LoVo (cell line): ENCODE data around the gene UGGT1.
"Not testable (repeated sequence)": the region's sequence is repeated elsewhere in the genome, so short reads cannot be mapped to it uniquely, and the experiment has no call there.

ENCODE experiments used
- DNase-seq: peaks from one replicate; pipeline ENCODE4 v3.0.0-alpha.2; 2016; ENCODE audit warnings: low spot score

Gene UGGT1

DNA sequence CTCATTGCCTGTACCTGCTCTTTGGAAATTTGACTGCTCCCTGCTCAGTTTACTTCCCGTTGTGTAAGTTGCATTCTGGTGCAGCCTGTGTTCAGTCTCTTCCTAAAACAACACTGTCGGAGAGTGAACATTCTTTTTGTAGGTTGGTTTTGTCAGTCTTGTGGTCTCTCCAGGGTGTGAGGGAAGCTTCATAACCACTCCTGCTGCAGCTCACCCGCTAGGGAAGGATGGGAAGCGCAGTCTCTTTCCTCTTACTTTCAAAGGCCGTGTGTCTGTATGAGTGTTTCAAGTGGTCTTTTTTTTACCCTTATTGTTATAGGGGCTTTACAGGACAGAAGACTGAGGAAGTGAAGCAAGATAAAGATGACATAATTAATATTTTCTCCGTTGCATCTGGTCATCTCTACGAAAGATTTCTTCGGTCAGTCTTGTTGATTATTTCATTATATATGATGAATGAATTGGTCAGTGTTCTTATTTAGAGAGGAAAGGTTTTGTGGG lies 87.2 kb downstream of the UGGT1 start:
- no peak for DNase-seq

DNA sequence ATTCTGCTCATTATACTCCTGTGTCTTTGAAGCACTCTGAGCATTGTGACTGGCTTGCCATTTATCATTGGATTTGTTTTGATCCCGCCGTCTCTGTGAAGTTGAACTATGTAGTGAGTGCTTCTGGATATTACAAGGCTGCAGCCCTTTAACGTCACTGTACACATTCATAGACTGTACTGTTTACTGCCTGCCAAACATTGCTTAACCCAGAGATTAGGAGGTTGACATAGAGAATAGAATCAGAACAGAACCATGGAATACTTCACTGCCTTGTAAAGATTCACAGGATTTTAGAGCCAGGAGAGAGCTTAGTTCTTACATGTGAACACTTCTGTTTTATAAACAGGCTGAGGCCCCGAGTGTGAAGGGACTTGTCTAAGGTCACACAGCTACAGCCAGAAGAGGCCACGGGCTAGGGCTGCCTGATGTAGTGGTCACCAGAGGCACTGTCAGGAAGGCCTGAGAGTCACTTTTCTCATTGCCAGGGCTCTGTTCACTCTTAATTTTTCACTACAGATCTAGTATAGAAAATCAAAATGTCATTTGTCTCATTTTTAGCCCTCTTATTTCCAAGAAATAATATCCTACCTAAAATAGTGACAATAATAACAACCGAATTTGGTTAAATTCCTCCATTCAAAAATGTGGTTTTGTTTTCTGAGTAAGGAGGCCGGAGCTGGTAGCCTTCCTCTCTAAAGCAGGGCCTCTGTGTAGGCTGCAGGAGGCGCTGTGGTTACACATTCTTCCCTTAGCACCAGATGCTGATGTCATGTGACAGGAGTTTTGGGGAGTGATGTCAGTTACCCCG lies 87.9 kb downstream of the UGGT1 start:
- no peak for DNase-seq

DNA sequence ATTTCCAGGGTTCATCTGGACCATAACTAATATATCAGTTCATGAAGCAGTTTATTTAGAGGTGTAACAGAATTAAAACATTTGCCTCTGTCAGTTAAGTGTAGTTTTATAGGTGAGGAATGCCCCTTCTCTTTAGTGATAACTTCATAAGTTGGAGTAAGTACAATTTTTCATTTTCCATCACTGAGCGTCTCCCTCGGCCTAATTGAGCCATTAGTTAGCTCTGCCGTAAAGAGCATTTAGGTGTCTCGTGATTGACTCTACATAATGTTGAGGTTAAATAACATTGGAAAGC lies 88.4 kb downstream of the UGGT1 start:
- no peak for DNase-seq

DNA sequence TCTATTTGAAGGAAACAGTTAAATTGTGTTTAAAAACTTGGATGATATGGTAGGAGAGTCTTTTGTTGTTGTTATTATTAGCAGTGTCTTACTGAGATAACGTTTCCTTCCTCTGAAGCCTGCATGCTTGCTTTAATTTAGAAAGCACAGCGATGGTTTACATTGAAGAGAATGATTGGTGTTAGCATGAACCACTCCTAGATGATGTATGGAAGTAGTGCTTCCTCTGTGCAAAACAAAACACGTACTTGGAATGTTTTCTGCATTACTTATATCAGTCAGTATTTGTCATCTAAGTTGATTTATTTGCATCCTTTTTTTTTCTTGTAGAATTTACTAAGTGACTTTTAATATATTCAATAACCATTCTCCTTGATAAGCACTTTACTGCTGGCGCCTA lies 89.0 kb downstream of the UGGT1 start:
- DNase-seq, result no peak

DNA sequence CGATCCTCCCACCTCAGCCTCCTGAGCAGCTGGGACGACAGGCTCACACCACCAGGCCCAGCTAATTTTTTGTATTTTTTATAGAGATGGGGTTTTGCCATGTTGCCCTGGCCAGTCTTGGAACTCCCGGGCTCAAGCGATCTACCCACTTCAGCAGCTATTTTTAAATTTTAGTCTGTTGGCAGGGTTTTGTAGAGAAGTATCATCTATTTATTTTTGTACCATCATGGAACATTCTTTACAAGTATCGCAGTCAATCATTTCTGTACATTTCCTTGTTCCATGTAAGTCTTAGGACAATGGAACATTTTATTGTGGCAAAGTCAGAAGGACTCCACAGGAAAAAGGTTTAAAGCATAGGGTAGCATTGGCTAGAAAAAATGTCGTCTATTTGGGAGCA lies 94.6 kb downstream of the UGGT1 start:
- DNase-seq, result no peak

DNA sequence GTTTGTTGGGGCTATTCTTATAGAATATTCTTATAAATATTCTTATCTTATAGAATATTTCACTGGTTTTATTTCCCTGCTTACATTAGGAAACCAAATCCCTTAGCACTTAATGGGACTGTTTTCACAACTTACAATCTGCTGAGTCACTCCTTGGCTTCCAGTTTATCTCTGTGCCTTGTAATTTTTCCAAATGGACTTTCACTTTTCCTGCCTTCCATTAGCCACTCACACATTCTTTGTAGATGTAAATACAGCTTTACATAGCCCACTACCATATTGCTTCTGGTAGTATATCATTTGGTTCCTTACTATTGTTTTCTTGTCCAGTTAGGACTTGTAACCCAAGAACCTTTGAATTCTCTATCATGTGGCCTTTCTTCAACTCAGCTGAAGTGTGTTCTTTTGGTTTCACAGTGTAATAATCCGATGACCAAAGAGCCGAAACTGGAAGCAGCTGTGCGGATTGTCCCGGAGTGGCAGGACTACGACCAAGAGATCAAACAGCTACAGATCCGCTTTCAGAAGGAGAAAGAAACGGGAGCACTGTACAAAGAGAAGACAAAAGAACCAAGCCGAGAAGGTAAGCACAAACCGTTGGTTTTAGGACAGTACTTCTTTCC lies 96.1 kb downstream of the UGGT1 start:
- peak; percentile 10 for DNase-seq

DNA sequence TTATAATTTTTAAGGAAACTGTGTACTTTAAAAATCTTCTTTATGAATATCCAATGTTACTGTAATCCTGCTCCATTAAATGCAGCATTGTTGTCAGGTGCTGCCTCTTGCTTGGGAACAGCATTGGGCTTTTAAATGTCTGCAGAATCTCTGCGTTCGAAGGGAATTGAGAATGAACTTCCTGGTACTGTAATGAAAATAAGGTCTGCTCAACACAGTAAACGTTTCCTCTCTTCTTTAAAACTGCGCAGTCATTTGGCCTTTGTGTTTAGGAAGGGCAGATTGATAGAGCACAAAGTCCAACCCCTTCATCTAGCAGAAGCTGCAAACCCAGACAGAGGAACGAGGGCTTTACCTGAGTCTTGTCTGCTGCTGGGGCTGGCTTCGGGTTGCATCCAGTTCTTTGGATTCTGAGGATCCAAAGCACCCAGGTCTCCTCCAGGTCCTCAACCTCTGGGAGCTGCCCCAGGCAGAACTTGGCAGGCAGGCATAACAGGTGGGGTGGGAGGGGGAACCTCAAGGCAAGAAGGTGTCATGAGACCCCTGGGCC lies 104.5 kb downstream of the UGGT1 start:
- DNase-seq, result peak; percentile 2

DNA sequence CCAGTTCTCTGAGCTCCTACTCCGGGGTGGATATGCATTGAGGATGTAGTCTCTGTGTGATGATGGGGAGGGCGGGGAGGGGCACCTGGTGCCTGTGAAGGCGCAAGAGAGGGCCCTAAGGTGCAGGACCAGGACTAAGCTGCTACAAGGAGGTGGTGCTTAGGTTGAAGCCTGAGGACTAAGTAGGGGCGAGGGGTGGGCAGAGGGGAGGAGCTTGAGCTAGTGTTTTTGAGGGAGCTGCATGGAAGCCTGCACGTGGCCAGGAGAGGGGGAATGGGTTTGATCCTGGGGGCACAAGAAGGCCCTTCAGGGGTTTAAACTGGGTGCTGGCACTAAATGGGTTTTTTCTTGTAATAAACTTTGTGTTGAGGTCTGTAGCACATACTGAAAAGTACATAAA lies 105.0 kb downstream of the UGGT1 start:
- no peak for DNase-seq

DNA sequence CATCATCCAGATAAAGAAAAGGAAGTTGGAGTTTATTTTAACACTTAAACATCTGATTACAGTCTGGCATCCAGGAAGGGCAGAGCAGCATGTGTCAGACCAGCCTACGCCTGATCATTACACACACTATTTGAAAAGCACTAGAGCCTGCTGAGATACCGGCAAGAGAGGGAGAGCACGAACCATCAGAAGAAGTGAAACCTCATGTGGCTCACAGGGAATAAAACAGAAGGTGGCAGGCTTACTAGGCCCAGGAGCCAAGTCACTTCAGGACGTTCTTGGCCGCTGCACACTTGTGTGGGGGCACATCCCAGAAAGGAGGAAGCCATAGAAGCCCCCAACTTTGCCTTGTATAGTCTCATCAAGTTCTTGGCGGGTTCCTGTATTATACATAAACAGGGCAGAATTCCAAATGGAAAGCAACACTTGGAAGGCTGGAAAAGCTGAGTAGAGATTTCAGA lies 105.5 kb downstream of the UGGT1 start:
- DNase-seq, result no peak

DNA sequence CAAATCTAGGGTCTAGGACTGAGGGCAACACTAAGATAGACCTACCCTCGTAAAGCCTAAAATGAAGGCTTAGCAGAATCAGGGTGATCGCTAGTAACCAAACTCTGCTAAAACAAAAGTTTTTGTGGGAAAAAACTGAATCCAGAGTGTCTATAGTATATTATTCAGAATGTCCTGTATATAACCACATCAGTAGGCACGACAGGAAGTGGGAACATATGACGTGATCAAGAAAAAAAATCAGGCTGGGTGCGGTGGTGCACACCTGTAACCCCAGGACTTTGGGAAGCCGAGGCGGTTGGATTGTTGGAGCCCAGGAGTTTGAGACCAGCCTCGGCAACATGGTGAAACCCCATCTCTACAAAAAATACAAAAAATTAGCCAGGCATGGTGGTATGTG lies 106.1 kb downstream of the UGGT1 start:
- DNase-seq, result no peak

DNA sequence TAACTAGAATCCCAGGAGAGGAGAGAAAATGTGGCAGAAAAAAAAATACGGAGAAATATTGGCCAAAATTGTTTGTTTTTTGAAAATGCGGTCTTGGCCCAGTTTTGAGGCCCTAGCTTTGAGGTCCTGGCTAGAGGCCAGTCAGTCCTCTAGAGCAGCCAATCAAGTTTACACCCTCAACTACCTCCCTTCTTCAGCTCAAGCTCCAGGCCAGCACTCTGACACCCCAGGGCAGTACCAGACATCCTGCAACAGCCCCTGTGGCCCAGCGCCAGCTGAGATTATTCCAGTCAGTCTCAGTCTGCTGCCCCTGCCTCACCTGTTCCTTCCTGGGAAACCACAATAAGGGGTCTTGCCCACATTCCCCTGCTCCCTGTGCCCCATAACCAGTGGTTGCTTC lies 107.7 kb downstream of the UGGT1 start:
- DNase-seq, result no peak

DNA sequence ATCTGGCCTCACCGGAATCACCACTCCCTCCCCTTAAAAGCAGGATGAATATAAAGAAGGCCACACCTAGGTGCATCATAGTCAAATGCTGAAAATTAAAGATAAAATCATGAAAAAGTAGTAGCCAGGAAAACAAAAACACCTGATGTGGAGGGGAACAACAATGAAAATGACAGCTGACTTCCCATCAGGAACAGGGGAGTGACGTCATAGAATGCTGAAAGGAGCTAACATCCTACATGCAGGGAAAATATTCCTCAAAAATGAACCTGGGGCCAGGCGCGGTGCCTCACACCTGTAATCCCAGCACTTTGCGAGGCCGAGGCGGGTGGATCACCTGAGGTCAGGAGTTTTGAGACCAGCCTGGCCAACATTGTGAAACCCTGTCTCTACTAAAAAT lies 108.1 kb downstream of the UGGT1 start:
- DNase-seq, result no peak

DNA sequence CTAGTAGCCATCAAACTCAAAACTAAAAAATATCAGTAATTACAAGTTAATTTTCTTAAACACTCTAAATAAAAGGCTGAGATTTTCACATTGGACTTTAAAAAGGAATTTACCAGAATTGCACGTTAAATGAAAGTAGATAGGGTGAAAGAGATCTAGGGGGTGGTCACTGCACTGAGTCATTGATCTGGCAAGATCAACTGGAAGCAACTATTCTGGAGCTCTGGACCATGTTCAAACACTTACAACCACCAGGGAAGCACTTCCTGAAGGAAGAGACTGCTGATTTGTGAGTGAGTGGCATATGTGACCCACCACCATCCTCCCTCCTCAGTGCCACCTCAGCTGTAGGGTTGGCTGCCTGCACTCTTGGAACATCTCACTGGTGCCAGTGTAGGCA lies 111.8 kb downstream of the UGGT1 start:
- DNase-seq, result no peak

DNA sequence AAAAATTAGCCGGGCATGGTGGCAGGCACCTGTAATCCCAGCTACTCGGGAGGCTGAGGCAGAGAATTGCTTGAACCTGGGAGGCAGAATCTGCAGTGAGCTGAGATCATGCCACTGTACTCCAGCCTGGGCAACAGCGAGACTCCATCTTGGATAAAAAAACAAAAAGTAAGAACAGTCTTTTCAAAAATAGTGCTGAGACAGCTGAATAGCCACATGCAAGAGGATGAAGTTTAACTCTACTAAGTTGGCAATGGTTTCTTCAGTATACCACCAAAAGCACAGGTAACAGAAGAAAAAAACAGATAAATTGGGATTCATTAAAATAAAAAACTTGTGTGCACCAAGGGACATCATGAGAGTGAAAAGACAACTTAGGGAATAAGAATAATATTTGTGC lies 115.2 kb downstream of the UGGT1 start:
- DNase-seq, result no peak

DNA sequence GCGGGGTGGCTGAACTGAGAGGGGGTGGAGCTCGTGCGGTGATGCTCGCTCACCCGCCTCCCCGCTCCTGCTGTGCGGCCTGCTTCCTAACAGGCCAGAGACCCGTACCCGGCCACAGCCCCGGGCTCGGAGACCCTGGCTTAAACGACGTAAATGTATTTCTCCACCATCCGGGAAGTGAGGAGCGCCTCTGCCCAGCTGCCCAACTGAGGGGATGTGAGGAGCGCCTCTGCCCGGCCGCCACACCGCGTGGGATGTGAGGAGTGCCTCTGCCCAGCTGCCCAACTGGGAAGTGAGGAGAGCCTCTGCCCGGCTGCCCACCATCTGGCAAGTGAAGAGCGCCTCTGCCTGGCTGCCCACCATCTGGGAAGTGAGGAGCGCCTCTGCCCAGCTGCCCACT lies 117.0 kb downstream of the UGGT1 start:
- no peak for DNase-seq

DNA sequence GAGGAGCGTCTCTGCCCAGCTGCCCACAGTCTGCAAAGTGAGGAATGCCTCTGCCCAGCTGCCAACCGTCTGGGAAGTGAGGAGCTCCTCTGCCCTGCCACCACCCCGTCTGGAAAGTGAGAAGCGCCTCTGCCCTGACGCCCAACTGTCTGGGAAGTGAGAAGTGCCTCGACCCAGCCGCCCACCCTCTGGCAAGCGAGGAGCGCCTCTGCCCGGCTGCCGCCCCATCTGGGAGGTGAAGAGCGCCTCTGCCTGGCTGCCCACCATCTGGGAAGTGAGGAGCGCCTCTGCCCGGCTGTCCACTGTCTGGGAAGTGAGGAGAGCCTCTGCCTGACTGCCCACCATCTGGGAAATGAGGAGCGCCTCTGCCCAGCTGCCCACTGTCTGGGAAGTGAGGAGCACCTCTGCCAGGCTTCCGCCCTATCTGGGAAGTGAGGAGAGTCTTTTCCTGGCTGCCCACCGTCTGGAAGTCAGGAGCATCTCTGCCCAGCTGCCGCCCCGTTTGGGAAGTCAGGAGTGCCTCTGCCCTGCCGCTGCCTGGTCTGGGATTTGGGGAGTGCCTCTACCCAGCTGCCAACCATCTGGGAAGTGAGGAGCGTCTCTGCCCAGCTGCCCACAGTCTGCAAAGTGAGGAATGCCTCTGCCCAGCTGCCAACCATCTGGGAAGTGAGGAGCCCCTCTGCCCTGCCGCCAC lies 117.8 kb downstream of the UGGT1 start:
- not testable (repeated sequence) for DNase-seq

DNA sequence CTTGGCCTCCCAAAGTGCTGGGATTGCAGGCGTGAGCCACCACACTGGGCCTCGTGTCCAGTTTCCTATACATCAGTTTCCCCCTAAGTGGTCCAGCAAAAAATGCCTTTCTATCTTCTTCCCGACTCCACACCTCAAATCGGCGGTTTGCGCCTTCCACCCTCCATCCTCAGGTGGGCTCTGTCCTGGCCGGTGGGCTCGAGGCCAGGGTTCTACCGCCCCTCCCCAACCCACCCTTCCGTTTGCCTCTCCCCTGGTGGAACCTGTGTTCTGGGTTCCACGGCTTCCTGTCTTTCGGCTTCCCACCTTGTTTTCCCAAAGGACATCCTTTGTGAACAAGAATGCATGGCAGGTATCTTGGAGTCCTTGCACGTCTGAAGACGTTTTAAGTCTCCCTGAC lies 123.3 kb downstream of the UGGT1 start:
- no peak for DNase-seq

DNA sequence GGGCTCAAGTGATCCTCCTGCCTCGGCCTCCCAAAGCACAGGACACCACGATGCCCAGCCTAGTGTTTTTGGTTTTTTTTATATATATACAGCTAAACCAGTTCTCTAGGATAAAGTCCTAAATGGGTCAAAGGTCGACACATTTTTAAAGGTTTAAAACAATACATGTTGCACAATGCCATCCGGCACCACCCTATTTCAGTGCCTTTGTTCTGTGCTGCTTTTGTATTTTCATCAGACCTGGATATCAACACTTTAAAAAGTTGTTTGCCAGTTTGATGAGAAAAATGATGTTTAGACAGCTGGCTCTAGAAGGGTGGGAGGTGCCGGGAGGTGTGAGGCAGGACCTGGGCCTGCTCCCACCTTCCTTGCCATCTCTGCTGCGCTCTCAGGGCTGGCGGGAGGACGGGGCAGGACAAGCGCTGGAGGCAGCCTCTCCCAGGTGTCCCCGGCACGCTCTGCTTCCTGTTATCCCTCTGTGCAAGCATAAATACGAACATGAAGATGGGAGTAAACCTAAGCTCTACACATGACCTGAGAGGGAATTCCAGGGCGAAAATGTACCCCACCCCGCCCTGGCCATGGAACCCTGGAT lies 124.0 kb downstream of the UGGT1 start:
- DNase-seq, result no peak

DNA sequence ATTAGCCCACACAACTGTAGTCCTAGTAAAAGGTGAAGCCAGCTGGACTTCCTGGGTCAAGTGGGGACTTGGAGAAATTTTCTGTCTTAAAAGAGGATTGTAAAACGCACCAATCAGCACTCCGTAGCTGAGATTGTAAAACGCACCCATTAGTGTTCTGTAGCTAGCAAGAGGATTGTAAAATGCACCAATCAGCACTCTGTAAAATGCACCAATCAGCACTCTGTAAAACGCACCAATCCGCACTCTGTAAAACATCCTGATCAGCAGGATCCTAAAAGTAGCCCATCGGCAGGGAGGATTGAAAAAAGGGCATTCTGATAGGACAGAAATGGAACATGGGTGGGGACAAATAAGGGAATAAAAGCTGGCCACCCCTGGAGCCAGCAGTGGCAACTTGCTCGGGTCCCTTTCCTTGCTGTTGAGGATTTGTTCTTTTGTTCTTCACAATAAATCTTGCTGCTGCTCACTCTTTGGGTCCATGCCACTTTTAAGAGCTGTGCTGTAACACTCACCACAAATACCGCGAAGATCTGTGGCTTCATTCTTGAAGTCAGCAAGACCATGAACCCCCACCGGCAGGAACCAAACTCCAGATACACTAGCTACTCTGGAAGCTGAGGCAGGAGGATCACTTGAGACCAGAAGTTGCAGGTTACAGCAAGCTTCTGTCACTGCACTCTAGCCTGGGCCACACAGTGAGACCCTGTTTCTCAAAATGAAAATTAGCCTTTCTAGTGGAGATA lies 125.1 kb downstream of the UGGT1 start:
- no peak for DNase-seq

DNA sequence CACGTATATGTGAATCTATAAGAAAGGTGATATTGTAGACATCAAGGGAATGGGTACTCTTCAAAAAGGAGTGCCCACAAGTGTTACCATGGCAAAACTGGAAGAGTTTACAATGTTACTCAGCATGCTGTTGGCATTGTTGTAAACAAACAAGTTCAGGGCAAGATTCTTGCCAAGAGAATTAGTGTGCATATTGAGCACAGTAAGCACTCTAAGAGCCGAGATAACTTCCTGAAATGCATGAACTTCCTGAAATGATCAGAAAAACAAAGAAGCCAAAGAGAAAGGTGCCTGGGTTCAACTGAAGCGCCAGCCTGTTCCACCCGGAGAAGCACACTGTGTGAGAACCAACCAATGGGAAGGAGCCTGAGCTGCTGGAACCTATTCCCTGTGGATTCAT lies 126.7 kb downstream of the UGGT1 start:
- no peak for DNase-seq

DNA sequence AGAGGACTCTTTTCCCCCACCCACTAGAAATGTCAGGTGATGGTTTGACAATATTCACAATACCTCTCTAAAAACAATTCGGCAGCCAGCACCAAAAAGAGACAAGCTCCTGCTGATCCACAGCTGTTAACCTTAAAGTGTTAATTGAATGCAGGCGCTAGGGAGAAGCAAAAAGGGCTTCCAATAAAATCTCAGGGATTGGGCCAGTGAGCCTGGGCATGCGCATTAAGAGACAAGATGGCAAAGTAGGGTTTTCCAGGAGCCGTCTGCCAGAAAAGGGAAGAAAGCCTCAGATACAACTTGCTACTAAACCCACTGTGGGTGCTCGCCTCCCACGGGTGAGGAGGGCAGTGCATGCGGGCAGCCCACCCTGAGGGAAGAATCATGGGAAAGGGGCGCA lies 128.9 kb downstream of the UGGT1 start:
- no peak for DNase-seq

DNA sequence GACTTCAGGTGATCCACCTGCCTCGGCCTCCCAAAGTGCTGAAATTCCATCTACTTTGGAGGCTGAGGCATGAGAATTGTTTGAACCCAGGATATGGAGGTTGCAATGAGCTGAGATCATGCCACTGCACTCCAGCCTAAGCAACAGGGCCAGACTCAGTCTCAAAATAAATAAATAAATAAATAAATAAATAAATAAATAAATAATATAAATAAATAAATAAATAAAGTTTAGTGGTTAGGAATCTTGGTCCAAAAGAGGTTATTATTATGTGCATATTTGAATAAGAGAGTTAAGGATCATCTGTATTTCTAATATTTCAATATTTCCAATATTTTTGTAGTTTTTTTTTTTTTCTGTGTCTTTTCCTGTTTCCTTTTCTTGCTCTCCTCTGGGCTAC lies 136.9 kb downstream of the UGGT1 start:
- DNase-seq, result no peak
